Kidney epithelial cell (primary cell): ENCODE data around the gene FILIP1L. TPM values are rescaled to one million over a fixed set of nuclear protein-coding genes. Genes with fewer than 3 reads are reported as not detected.

Experiments used
- DNase-seq: peaks from one replicate; pipeline ENCODE4 v3.0.0-alpha.2; 2010; ENCODE audit warnings: low read depth
- H3K27me3 ChIP-seq: 2 replicates; pipeline ENCODE4 v1.6.0; 2011; ENCODE audit warnings: low read length; ENCODE audit not compliant: control insufficient read depth, insufficient read depth
- H3K36me3 ChIP-seq: 2 replicates; pipeline ENCODE4 v1.5.1; 2011; ENCODE audit warnings: low read length; ENCODE audit not compliant: control insufficient read depth, insufficient read depth
- H3K4me3 ChIP-seq: 2 replicates; pipeline ENCODE4 v1.5.1; 2011; ENCODE audit warnings: low read depth, mild to moderate bottlenecking, control low read depth, low read length
- total RNA-seq: library from RNA; depleted of rRNA; stranded (reverse); fragments of >200 nt; gene quantifications from 2 replicates; pipeline ENCODE4 v1.2.3, GENCODE V29; 2015
- TF ChIP-seq, protein P1 (sequence below): IDR thresholded peaks from 2 replicates; pipeline ENCODE4 v1.5.1; 2011; ENCODE audit warnings: mild to moderate bottlenecking, moderate library complexity, low read length, control low read depth, inconsistent platforms; ENCODE audit not compliant: insufficient read depth, poor library complexity, severe bottlenecking

Gene FILIP1L
- total RNA-seq, 1 donor from 2014 or later: 15.6 TPM

DNA sequence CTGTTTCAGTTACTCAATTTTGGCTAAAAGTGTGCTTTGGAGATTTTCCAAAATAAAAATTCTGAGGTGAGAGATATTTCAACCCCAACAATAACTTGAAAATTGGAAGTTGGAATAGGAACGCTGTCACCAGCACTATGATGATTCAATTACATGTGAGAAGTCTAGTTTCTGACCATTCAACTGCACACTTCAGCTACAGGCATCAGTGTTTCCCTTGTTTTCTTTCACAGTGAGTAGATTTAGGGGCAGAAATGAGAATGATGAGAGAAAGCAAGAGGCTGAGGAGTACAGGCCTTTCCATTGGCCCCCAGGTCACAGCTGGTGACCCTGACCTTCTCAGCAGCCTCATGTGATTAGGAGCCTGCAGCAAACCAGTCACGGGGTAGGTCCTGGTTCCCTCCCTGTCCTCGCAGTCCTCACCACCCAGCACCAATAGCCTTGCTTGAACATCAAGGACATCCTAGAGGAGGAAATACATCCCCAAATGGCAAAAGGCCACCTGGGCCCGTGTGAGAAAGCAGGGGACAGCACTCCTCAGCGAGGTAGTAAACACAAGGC lies 10.0 kb upstream of the FILIP1L start:
- TF ChIP-seq, protein P1, sequence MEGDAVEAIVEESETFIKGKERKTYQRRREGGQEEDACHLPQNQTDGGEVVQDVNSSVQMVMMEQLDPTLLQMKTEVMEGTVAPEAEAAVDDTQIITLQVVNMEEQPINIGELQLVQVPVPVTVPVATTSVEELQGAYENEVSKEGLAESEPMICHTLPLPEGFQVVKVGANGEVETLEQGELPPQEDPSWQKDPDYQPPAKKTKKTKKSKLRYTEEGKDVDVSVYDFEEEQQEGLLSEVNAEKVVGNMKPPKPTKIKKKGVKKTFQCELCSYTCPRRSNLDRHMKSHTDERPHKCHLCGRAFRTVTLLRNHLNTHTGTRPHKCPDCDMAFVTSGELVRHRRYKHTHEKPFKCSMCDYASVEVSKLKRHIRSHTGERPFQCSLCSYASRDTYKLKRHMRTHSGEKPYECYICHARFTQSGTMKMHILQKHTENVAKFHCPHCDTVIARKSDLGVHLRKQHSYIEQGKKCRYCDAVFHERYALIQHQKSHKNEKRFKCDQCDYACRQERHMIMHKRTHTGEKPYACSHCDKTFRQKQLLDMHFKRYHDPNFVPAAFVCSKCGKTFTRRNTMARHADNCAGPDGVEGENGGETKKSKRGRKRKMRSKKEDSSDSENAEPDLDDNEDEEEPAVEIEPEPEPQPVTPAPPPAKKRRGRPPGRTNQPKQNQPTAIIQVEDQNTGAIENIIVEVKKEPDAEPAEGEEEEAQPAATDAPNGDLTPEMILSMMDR: no peak
- Histone ChIP-seq H3K27me3 (no peaks in the 10 kb centered on the region), H3K36me3 (no peaks in the 10 kb centered on the region), H3K4me3 (no peak overlapping the region)
- DNase-seq: no peak

DNA sequence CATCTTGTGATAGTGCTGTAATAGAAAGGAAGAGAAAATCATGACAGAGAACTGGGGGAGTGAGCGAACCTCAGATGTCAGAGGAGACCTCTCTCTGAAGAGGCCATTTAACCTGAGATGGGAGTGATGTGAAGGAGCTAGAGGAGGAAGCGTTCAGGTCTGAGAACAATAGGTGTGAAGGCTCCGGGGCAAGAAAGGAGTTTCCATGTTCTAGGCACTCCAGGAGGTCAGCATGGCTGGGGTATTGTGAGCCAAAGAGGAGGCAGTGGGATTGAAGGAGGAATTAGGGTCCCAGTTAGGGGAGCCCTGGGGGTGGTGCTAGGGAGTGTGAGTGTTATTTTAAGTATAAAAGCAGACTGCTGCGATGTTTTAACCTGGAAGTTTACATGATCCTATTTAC lies 8.8 kb upstream of the FILIP1L start:
- TF ChIP-seq, protein P1: no peak

DNA sequence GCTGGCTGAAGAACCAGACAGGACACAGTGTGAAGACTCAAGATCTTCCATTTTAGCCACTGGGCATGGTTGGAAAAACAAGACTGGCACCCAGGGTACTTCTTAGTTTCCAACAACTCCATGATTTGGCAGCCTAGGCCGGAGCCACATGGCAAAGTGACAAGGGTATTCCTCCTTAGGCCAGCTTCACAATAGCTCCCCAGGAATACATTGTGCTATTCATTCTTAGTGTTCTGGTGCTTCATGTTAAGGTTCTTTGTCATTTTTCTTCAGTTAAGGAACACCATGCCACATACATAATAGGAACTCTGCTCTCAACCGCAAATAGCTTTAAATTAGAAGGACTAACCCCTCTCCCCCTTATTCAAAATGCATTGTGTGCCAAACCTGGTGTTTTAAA lies 8.0 kb upstream of the FILIP1L start:
- H3K36me3 ChIP-seq: no peaks in the 10 kb centered on the region

More for the DNA sequence above, 8.8 kb upstream of the FILIP1L start:
- no peak for DNase-seq
- H3K4me3 ChIP-seq: no peak overlapping the region
- no peaks in the 10 kb centered on the region for H3K36me3 ChIP-seq
- no peaks in the 10 kb centered on the region for H3K27me3 ChIP-seq

DNA sequence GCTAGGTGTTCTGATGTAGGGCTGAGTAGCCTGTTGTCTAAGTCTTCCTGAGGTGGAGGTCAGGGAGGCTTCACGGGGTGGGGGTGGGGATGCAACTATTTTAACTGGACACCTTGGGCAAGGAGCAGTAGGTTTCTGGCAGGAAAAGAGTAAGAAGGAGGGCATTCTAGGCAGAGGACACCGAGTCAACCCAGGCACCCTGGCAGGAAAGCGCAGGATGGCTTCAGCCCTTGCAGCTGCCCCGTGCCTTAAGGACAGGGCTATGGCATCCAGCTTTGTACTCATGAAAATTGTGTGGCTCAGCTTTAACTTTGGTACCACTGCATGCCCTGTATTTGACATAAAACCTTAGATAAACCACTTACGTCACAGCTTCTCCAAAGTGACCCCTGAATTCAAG lies 6.4 kb upstream of the FILIP1L start:
- H3K36me3 ChIP-seq: no peaks in the 10 kb centered on the region
- DNase-seq: no peak
- TF ChIP-seq, protein P1: no peak

More for the DNA sequence above, 8.0 kb upstream of the FILIP1L start:
- Histone ChIP-seq H3K4me3 (no peak overlapping the region), H3K27me3 (no peaks in the 10 kb centered on the region)
- no peak for DNase-seq
- TF ChIP-seq, protein P1: no peak

DNA sequence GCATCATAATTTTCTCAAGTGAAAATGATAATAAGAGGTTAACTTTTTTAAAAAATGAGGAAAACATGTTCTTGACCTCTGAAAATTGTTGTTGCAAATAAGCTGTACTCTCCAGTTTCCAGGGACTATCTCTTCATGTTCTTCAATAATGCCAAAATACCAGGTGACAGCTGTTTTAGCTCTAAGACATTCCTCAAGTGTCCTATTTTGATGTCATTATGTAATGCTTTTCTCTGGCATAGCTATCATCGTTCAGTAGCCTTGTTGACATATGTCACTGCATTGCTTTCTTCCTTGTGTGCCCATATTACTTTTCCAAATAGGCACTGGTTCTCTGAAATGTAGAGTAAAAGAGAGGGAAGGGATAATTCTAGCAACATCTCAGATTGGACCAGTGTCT lies 5.7 kb upstream of the FILIP1L start:
- TF ChIP-seq, protein P1: no peak
- Histone ChIP-seq H3K4me3 (no peak overlapping the region), H3K36me3 (no peaks in the 10 kb centered on the region), H3K27me3 (no peaks in the 10 kb centered on the region)
- no peak for DNase-seq

More for the DNA sequence above, 6.4 kb upstream of the FILIP1L start:
- Histone ChIP-seq H3K27me3 (no peaks in the 10 kb centered on the region), H3K4me3 (no peak overlapping the region)

DNA sequence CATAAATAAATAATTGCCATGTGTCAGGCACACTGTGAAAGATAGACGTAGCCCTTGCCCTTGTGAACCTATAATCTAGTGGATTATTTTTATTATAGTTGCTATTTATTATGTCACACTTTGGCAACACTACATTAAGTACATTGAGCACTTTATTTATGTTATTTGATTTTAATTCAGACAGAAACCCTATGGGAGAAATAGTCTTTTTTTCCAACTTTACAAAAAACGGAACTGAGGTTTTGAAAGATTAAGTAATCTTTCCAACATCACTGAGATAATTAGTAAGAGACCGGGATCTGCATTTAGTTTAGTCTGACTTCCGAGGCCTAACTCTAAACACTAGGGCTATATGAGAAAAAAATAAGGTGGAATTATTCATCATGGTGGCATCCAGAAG lies 2.8 kb upstream of the FILIP1L start:
- H3K27me3 ChIP-seq: no peaks in the 10 kb centered on the region
- H3K36me3 ChIP-seq: no peaks in the 10 kb centered on the region
- DNase-seq: no peak
- TF ChIP-seq, protein P1: no peak
- H3K4me3 ChIP-seq: no peak overlapping the region
